DMS153 treated with DMSO at 0.1 percent for 48 hours (cell line): ENCODE data around the gene SOBP.
A peak's percentile ranks its signal among the peaks of the same experiment; 100 is the strongest.
"Not testable (repeated sequence)": the region's sequence is repeated elsewhere in the genome, so short reads cannot be mapped to it uniquely, and the experiment has no call there.

Experiments used
- DNase-seq: peaks from one replicate; lab custom pipeline; 2025; ENCODE audit not compliant: unreplicated experiment; lab: John Stamatoyannopoulos, UW

Gene SOBP

GRCh38 chr6:107520706-107521105 lies 30.8 kb downstream of the SOBP start:
- DNase-seq, result not testable (repeated sequence)

GRCh38 chr6:107523054-107523791 lies 33.3 kb downstream of the SOBP start:
- no peak for DNase-seq

- no peak for DNase-seq
These were observed 33.9 kb downstream of the SOBP start for GRCh38 chr6:107523794-107524193.

- no peak for DNase-seq
These were observed 34.7 kb downstream of the SOBP start for GRCh38 chr6:107524626-107525025.

GRCh38 chr6:107531868-107532267 lies 42.0 kb downstream of the SOBP start:
- no peak for DNase-seq

GRCh38 chr6:107532706-107533105 lies 42.8 kb downstream of the SOBP start:
- DNase-seq, result no peak

GRCh38 chr6:107533415-107534059 lies 43.6 kb downstream of the SOBP start:
- no peak for DNase-seq

- no peak for DNase-seq
These were observed 44.7 kb downstream of the SOBP start for GRCh38 chr6:107534571-107535141.

GRCh38 chr6:107535626-107536025 lies 45.7 kb downstream of the SOBP start:
- no peak for DNase-seq

- no peak for DNase-seq
These were observed 46.5 kb downstream of the SOBP start for GRCh38 chr6:107536180-107536961.

GRCh38 chr6:107537559-107537958 lies 47.6 kb downstream of the SOBP start:
- no peak for DNase-seq

- no peak for DNase-seq
These were observed 49.0 kb downstream of the SOBP start for GRCh38 chr6:107538856-107539387.

GRCh38 chr6:107539409-107539808 lies 49.5 kb downstream of the SOBP start:
- DNase-seq, result peak; percentile 46

GRCh38 chr6:107539849-107540464 lies 50.0 kb downstream of the SOBP start:
- DNase-seq, result peak; percentile 49

- DNase-seq, result no peak
These were observed 50.5 kb downstream of the SOBP start for GRCh38 chr6:107540465-107540857.

GRCh38 chr6:107542192-107542668 lies 52.3 kb downstream of the SOBP start:
- no peak for DNase-seq

GRCh38 chr6:107543088-107543487 lies 53.2 kb downstream of the SOBP start:
- no peak for DNase-seq

- no peak for DNase-seq
These were observed 53.6 kb downstream of the SOBP start for GRCh38 chr6:107543567-107543966.

- no peak for DNase-seq
These were observed 55.8 kb downstream of the SOBP start for GRCh38 chr6:107545763-107546162.

- DNase-seq, result peak; percentile 67
These were observed 57.0 kb downstream of the SOBP start for GRCh38 chr6:107546691-107547450.
